A673 (cell line): ENCODE data around the gene ALG6.

Experiments
- CTCF ChIP-seq: fragments of 300-800, 200-600 bp; sonication (generic); conservative IDR thresholded peaks from 2 replicates; pipeline ENCODE4 v1.5.1; 2017; ENCODE audit warnings: low read depth, mild to moderate bottlenecking, antibody characterized with exemption, low read length, moderate library complexity, mixed read lengths
- EZH2 ChIP-seq: fragments of 200-600 bp; sonication (generic); IDR thresholded peaks from 2 replicates; pipeline ENCODE4 v1.6.1; 2017; ENCODE audit warnings: borderline replicate concordance, low read depth, mild to moderate bottlenecking, mixed read lengths, antibody characterized with exemption, low read length; ENCODE audit not compliant: poor library complexity, severe bottlenecking

GRCh38 chr1:63329621-63330330 is 37.7 kb upstream of the ALG6 start:
- no peak for TF ChIP-seq CTCF
- no peak for TF ChIP-seq EZH2
